Hypothalamus (tissue), 51 donors: ENCODE measurements around the gene PCGF3.
"Not testable (repeated sequence)": the region's sequence is repeated elsewhere in the genome, so short reads cannot be mapped to it uniquely, and the experiment has no call there.

Source experiments
- DNase-seq, 51 donors: peaks; one replicate each; lab custom pipeline; 2025; lab: John Stamatoyannopoulos, UW

Gene PCGF3

GRCh38 chr4:699816-700580 lies 5.6 kb upstream of the PCGF3 start:
- no peak for DNase-seq

GRCh38 chr4:700587-701264 lies 4.9 kb upstream of the PCGF3 start:
- DNase-seq = no peak

- peak in 3 of 51 donors; percentile 5 to 36 (median 19) for DNase-seq
Observed at GRCh38 chr4:702618-703048, 3.0 kb upstream of the PCGF3 start.

- DNase-seq = no peak
Observed at GRCh38 chr4:703336-704197, 2.1 kb upstream of the PCGF3 start.

- no peak for DNase-seq
Observed at GRCh38 chr4:704198-704891, 1.3 kb upstream of the PCGF3 start.

- no peak for DNase-seq
Observed at GRCh38 chr4:704971-705277, 708 bp upstream of the PCGF3 start.

- DNase-seq = not testable (repeated sequence)
Observed at GRCh38 chr4:706083-706633, 526 bp downstream of the PCGF3 start.

- DNase-seq = no peak
Observed at GRCh38 chr4:706834-707598, 1.4 kb downstream of the PCGF3 start.

- DNase-seq = no peak
Observed at GRCh38 chr4:707929-708630, 2.4 kb downstream of the PCGF3 start.

- no peak for DNase-seq
Observed at GRCh38 chr4:708631-708933, 3.0 kb downstream of the PCGF3 start.

- no peak for DNase-seq
Observed at GRCh38 chr4:709348-709747, 3.7 kb downstream of the PCGF3 start.

GRCh38 chr4:710116-710515 lies 4.5 kb downstream of the PCGF3 start:
- DNase-seq = no peak

- no peak for DNase-seq
Observed at GRCh38 chr4:710916-711315, 5.3 kb downstream of the PCGF3 start.

GRCh38 chr4:712093-712492 lies 6.5 kb downstream of the PCGF3 start:
- DNase-seq = no peak

- no peak for DNase-seq
Observed at GRCh38 chr4:712916-713632, 7.4 kb downstream of the PCGF3 start.

GRCh38 chr4:714087-714486 lies 8.5 kb downstream of the PCGF3 start:
- DNase-seq = no peak

GRCh38 chr4:717601-718320 lies 12.1 kb downstream of the PCGF3 start:
- no peak for DNase-seq

GRCh38 chr4:718460-718859 lies 12.8 kb downstream of the PCGF3 start:
- DNase-seq = no peak
